ENCODE measurements around the gene TRDN. TPM values are rescaled to one million over a fixed set of nuclear protein-coding genes. Genes with fewer than 3 reads are reported as not detected.

Gene TRDN
- total RNA-seq, 1 experiment from 2014 or later = 39.8 TPM

DNA sequence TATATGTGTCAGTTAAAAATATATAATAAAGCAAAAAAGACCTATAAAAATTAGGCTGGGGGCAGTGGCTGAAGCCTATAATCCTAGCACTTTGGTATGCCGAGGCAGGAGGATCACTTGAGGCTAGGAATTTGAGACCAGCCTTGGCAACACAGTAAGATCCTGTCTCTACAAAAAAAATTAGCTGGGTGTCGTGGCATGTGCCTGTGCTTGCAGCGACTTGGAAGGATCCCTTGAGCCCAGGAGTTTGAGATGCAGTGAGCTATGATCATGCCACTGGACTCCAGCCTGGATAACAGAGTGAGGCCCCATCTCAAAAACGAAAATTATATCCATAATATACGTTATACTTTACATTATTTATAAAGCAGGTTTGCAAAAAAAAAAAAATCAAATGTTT lies 20.7 kb downstream of the TRDN start (continued):
- no peak for TF ChIP-seq ZNF281 (CRISPR knock-in tag; IDR thresholded peaks at IDR 0.05)
- TF ChIP-seq SMAD3 (CRISPR knock-in tag; IDR thresholded peaks at IDR 0.05; ENCODE audit: borderline replicate concordance) = no peak
- no peak for TF ChIP-seq ZBTB21 (CRISPR knock-in tag; IDR thresholded peaks at IDR 0.05; ENCODE audit: borderline replicate concordance)
- no peak for TF ChIP-seq RELA (CRISPR knock-in tag; IDR thresholded peaks at IDR 0.05; ENCODE audit: borderline replicate concordance)
- no peak for TF ChIP-seq MYBL2 (CRISPR knock-in tag; IDR thresholded peaks at IDR 0.05)
- TF ChIP-seq, protein P1, sequence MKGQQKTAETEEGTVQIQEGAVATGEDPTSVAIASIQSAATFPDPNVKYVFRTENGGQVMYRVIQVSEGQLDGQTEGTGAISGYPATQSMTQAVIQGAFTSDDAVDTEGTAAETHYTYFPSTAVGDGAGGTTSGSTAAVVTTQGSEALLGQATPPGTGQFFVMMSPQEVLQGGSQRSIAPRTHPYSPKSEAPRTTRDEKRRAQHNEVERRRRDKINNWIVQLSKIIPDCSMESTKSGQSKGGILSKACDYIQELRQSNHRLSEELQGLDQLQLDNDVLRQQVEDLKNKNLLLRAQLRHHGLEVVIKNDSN (CRISPR knock-in tag; IDR thresholded peaks at IDR 0.05) = no peak
- TF ChIP-seq ETV6 (CRISPR knock-in tag; IDR thresholded peaks at IDR 0.05) = no peak
- no peak for TF ChIP-seq FOXP1 (CRISPR knock-in tag; IDR thresholded peaks at IDR 0.05; ENCODE audit: borderline replicate concordance)

- Mint-ChIP-seq H3K4me1 (peaks cover 8% of the 10 kb centered on the region), H3K9me3 (no peaks in the 10 kb centered on the region), H3K36me3 (no peaks in the 10 kb centered on the region), H3K4me3 (no peak overlapping the region), H3K27ac (no peak overlapping the region), H3K27me3 (ENCODE audit: low read depth) (no peaks in the 10 kb centered on the region)
- CTCF ChIA-PET = interaction anchor here (1.3 kb wide), 1 partner anchor 104 kb away, joined by 5 read pairs; no protein-coding TSS in a partner anchor
- DNase-seq (ENCODE audit: low spot score) (no peak), ATAC-seq (no peak)
- POLR2A ChIA-PET = no interaction called here
- TF ChIP-seq KAT7 (CRISPR knock-in tag; IDR thresholded peaks at IDR 0.05; ENCODE audit: borderline replicate concordance) (no peak), ZNF317 (CRISPR knock-in tag; IDR thresholded peaks at IDR 0.05; ENCODE audit: borderline replicate concordance, low read depth) (no peak), E2F4 (CRISPR knock-in tag; IDR thresholded peaks at IDR 0.05; ENCODE audit: borderline replicate concordance, low read depth) (no peak)
Observed at GRCh38 chr6:123610779-123611178, 26.0 kb downstream of the TRDN start.

GRCh38 chr6:123604067-123604466 lies 32.7 kb downstream of the TRDN start:
- Mint-ChIP-seq H3K27ac (peak overlapping the region; percentile 24; the same call in 1 of the 2 replicates), H3K4me3 (no peak overlapping the region), H3K27me3 (ENCODE audit: low read depth) (no peaks in the 10 kb centered on the region), H3K4me1 (peaks cover 8% of the 10 kb centered on the region), H3K36me3 (no peaks in the 10 kb centered on the region), H3K9me3 (no peaks in the 10 kb centered on the region)
- ATAC-seq (no peak), DNase-seq (ENCODE audit: low spot score) (no peak)
- ChIA-PET POLR2A (no interaction called here), CTCF (no interaction called here)
- TF ChIP-seq IRF1 (CRISPR knock-in tag; IDR thresholded peaks at IDR 0.05) (no peak), GRHL2 (CRISPR knock-in tag; IDR thresholded peaks at IDR 0.05; ENCODE audit: insufficient replicate concordance, severe bottlenecking) (no peak), MXD4 (CRISPR knock-in tag; IDR thresholded peaks at IDR 0.05; ENCODE audit: borderline replicate concordance) (no peak), SP1 (CRISPR knock-in tag; conservative IDR thresholded peaks at IDR 0.05) (no peak), CTCF (IDR thresholded peaks at IDR 0.05) (no peak), HMGA2 (CRISPR knock-in tag; IDR thresholded peaks at IDR 0.05) (no peak), RORB (CRISPR knock-in tag; IDR thresholded peaks at IDR 0.05) (no peak), MLX (CRISPR knock-in tag; IDR thresholded peaks at IDR 0.05) (no peak), NFATC4 (CRISPR knock-in tag; IDR thresholded peaks at IDR 0.05) (no peak), ELF4 (CRISPR knock-in tag; IDR thresholded peaks at IDR 0.05; ENCODE audit: low read depth) (no peak), FOXJ3 (CRISPR knock-in tag; IDR thresholded peaks at IDR 0.05; ENCODE audit: borderline replicate concordance) (no peak)
- TF ChIP-seq, protein P2, sequence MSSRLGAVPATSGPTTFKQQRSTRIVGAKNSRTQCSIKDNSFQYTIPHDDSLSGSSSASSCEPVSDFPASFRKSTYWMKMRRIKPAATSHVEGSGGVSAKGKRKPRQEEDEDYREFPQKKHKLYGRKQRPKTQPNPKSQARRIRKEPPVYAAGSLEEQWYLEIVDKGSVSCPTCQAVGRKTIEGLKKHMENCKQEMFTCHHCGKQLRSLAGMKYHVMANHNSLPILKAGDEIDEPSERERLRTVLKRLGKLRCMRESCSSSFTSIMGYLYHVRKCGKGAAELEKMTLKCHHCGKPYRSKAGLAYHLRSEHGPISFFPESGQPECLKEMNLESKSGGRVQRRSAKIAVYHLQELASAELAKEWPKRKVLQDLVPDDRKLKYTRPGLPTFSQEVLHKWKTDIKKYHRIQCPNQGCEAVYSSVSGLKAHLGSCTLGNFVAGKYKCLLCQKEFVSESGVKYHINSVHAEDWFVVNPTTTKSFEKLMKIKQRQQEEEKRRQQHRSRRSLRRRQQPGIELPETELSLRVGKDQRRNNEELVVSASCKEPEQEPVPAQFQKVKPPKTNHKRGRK (CRISPR knock-in tag; IDR thresholded peaks at IDR 0.05; ENCODE audit: borderline replicate concordance) = no peak
